ENCODE results near the gene TTI1. TPM values are rescaled to one million over a fixed set of nuclear protein-coding genes. Genes with fewer than 3 reads are reported as not detected.

TTI1 gene
- total and polyA plus RNA-seq, 2 of the 13 experiments (the other 11 are each of a cell fraction or from before 2014, with no cell fraction given): 22.9 to 39.8 TPM

GRCh38 chr20:38033330-38034107 lies at the start of gene TTI1, which contains the start of gene RPRD1B (continued):
- TF ChIP-seq MYPOP (CRISPR knock-in tag; IDR thresholded peaks at IDR 0.05) (peak; percentile 93), PLSCR1 (CRISPR knock-in tag; IDR thresholded peaks at IDR 0.05; ENCODE audit: borderline replicate concordance) (peak; percentile 97), LCORL (IDR thresholded peaks at IDR 0.05) (no peak), LCORL (CRISPR knock-in tag; IDR thresholded peaks at IDR 0.05) (peak; percentile 71), ADNP (CRISPR knock-in tag; IDR thresholded peaks at IDR 0.05) (no peak), MEF2D (CRISPR knock-in tag; IDR thresholded peaks at IDR 0.05) (peak; percentile 87), CAMTA2 (CRISPR knock-in tag; IDR thresholded peaks at IDR 0.05; ENCODE audit: borderline replicate concordance) (peak; percentile 97), ZNF773 (CRISPR knock-in tag; IDR thresholded peaks at IDR 0.05; ENCODE audit: borderline replicate concordance) (0 out of 2 replicates have a peak, but pooled peaks have one; percentile 69), ZNF619 (CRISPR knock-in tag; IDR thresholded peaks at IDR 0.05) (no peak; the same call in 1 of the 2 replicates), NFYC (CRISPR knock-in tag; IDR thresholded peaks at IDR 0.05) (peak; percentile 71), GTF2F1 (IDR thresholded peaks at IDR 0.05; ENCODE audit: low read length) (no peak; the same call in 1 of the 2 replicates), SAFB2 (CRISPR knock-in tag; IDR thresholded peaks at IDR 0.05; ENCODE audit: borderline replicate concordance, low read depth) (peak; percentile 85; the same call in 1 of the 2 replicates), MTF1 (CRISPR knock-in tag; IDR thresholded peaks at IDR 0.05) (peak; percentile 32; the same call in 1 of the 2 replicates), HIVEP1 (CRISPR knock-in tag; IDR thresholded peaks at IDR 0.05) (peak; percentile 91), ZBTB39 (CRISPR knock-in tag; IDR thresholded peaks at IDR 0.05) (peak; percentile 89), POLR2A (IDR thresholded peaks at IDR 0.05; ENCODE audit: insufficient read depth in 1 of 2, low read depth in 2 of 2, low read length in 2 of 2) (peak; percentile 95 to 96), TGIF2 (CRISPR knock-in tag; IDR thresholded peaks at IDR 0.05) (peak; percentile 72), ZBTB3 (CRISPR knock-in tag; IDR thresholded peaks at IDR 0.05; ENCODE audit: borderline replicate concordance, low read depth) (peak; percentile 94), RFX3 (CRISPR knock-in tag; IDR thresholded peaks at IDR 0.05) (peak; percentile 53; the same call in 1 of the 2 replicates), ZNF850 (CRISPR knock-in tag; conservative IDR thresholded peaks at IDR 0.05) (peak; percentile 84; the same call in 1 of the 2 replicates), RFX1 (IDR thresholded peaks at IDR 0.05) (no peak), ZNF20 (CRISPR knock-in tag; IDR thresholded peaks at IDR 0.05) (peak; percentile 87; the same call in 1 of the 2 replicates), HDAC6 (IDR thresholded peaks at IDR 0.05; ENCODE audit: low read depth, low read length) (no peak), ZNF362 (CRISPR knock-in tag; IDR thresholded peaks at IDR 0.05; ENCODE audit: borderline replicate concordance) (peak; percentile 62; the same call in 1 of the 2 replicates), NFIC (IDR thresholded peaks at IDR 0.05; ENCODE audit: low read length) (peak; percentile 43; the same call in 1 of the 2 replicates), CENPBD1 (CRISPR knock-in tag; IDR thresholded peaks at IDR 0.05; ENCODE audit: borderline replicate concordance, low read depth) (peak; percentile 63; the same call in 1 of the 2 replicates)

Data from HepG2 (cell line).